NCI-H2081 (cell line): Measurements from ENCODE around the gene ERC2.

Source experiments
- DNase-seq, 2 experiments: peaks; one replicate each; lab custom pipeline; 2025; lab: John Stamatoyannopoulos, UW

ERC2 gene

DNA sequence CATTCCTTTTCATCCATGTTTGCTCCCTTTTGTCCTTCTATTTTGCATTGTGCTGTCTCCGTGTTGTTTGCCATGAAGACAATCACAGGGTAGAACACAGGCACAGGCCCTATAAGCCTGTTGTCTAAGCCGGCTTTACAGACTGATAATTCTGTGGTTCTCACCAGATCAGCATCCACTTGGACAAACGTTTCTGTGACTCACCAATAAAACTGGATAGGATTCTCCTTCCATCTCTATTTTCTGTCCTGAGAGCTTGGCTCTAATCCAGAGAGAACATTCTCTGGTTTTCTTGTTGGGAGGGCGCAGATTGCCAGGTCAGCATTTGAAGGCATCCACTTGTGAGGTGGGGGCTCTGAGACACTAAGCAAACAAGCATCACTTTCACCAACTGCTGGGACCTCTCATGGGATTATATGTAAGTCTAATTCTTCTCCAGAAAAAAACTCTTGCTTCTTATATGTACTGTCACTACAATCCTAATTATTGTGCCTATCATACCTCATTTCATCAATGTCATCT, 101.6 kb downstream of the ERC2 start:
- peak in 1 of 2 experiments; percentile 11 for DNase-seq

- no peak for DNase-seq
Measured at GRCh38 chr3:56365905-56366640, 102.2 kb downstream of the ERC2 start.

GRCh38 chr3:56364665-56365064, 103.6 kb downstream of the ERC2 start:
- no peak for DNase-seq

DNA sequence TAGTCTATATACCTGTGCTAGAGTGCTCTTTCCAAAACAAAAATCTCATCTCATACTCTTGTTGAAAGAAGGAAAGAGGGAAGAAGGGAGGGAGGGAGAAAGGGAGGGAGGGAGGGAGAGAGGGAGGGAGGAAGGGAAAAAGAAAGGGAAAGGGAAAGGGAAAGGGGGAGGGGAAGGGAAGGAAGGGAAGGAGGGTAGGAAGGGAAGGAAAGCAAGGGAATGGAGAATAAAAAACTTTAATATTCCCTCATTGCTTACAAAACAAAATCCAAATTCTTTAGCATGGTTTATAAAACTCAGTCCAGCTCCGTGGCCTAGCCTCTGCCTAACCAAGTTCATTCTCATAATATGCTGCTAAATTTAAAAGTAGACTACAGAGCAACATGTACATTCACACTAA, 104.5 kb downstream of the ERC2 start:
- DNase-seq: no peak

- DNase-seq: no peak
Measured at GRCh38 chr3:56361731-56362130, 106.5 kb downstream of the ERC2 start.

DNA sequence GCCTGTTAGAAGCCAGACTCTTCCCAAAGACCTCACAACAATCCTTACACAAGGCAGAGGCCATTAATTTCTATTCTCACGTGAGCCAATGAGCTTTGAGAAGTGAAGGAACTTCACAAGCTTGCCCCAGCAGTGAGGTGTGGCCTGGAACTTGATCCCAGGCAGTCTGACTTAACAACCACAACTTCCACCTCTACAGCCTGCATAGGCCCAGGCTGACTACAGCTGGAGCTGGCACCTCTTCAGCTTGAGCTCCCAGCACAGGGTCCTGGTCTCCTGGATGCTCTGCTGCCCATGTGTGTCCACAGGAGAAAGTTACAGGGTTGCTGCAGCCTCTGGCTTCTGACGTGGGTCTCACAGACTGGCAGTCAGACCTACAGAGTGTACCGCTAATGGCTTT, 111.0 kb downstream of the ERC2 start:
- no peak for DNase-seq

GRCh38 chr3:56356808-56357207, 111.5 kb downstream of the ERC2 start:
- DNase-seq: no peak

GRCh38 chr3:56355570-56356185, 112.6 kb downstream of the ERC2 start:
- no peak for DNase-seq

- no peak for DNase-seq
Measured at GRCh38 chr3:56351537-56351936, 116.7 kb downstream of the ERC2 start.

- no peak for DNase-seq
Measured at GRCh38 chr3:56347219-56347871, 120.9 kb downstream of the ERC2 start.

DNA sequence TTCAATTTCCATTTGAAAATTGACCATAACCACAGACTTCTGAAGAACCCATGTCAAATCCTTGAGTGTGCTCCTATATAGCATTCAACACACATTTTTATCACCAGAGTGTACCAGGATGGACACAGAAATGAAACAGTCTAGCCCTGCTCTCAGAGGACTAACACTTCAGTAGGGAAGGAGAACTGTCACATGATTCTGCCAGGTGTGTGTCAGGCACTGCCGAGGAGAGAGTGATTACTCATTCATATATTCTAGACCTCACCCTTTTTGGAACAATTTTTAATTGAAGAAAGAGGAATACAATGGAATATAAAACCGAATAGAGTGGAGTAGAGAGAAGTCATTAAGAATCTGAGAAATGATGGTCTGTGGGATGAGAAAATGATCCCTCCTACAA, 125.8 kb downstream of the ERC2 start:
- DNase-seq: no peak

DNA sequence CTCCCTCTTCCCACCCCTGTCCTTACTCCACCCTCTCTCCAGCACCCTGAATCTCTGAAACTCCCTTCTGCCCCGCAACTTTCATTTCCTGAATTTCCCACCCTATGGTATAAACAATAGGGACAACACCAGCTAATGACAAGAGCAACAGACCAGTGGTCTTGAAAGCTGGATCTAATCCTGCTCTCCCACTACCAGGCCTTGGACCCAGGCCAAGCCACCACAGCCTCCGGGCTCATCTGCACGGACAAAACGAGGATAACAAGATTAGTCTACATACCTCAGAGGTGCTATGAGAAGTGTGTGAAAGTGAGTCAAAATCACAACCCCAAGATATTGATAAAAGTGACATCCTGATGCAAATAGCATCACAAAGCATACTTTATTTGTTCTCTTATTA, 128.6 kb downstream of the ERC2 start:
- no peak for DNase-seq

GRCh38 chr3:56339244-56339643, 129.0 kb downstream of the ERC2 start:
- DNase-seq: no peak

GRCh38 chr3:56336023-56336422, 132.2 kb downstream of the ERC2 start:
- DNase-seq: no peak

GRCh38 chr3:56324473-56324872, 143.8 kb downstream of the ERC2 start:
- no peak for DNase-seq

- DNase-seq: no peak
Measured at GRCh38 chr3:56323986-56324420, 144.3 kb downstream of the ERC2 start.

- DNase-seq: no peak
Measured at GRCh38 chr3:56322862-56323261, 145.4 kb downstream of the ERC2 start.

- no peak for DNase-seq
Measured at GRCh38 chr3:56321892-56322291, 146.4 kb downstream of the ERC2 start.

DNA sequence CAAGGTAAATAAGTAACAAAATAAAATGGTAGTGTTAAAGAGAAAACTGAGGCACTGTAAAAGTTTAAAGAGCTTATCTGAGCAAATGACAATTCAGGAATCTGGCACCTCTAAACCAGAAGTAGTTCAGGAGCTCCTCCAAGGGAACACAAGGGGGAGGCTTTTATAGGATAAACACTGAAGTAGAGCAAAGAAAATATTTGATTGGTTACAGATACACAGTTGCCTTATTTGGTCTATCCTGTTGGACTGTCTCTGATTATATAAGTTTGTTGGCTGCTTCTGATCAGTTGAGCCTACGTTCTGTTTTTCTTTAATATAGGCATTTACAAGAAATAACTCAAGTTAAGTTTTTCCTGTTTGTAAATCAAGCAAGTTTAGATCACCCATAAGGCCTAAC, 146.9 kb downstream of the ERC2 start:
- no peak for DNase-seq

GRCh38 chr3:56320883-56321282, 147.4 kb downstream of the ERC2 start:
- no peak for DNase-seq

DNA sequence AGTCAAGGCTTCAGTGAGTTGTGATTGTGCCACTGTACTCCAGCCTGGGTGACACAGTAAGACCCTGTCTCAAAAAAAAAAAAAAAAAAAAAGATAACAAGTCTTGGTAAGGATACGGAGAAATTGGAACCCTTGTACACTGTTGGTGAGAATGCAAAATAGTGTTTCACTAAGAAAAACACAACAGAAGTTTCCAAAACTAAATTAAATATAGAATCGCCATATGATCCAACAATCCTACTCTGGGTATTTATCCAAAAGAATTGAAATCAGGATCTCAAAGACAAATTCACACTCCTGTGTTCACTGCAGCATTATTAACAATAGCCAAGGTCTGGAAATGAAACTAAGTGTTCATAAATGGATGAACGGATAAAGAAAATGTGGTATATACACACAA, 149.4 kb downstream of the ERC2 start:
- DNase-seq: no peak

- no peak for DNase-seq
Measured at GRCh38 chr3:56316944-56317343, 151.3 kb downstream of the ERC2 start.

DNA sequence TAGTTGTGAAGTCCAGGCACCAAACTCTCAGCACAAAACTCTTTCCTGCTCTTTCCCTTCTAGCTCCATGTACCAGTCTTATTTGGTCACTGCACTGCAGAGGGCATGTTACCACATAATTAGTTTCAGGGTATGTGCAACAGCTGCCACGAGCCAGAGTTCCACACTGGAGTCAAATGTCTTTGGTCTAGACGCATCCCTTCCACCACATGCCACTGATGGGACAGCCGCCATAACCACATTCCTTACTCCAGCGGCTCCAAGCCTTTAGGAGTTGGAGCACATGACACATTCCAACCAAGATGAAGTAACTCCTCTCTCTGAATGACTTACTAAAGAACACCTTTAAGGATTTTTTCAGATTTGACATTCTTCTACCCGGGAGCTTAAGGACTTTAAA, 153.4 kb downstream of the ERC2 start:
- DNase-seq: no peak
